Medulla oblongata (tissue), 1 donor: ENCODE data around the gene NRXN3.
A peak's percentile ranks its signal among the peaks of the same experiment; 100 is the strongest.

ENCODE experiments used
- DNase-seq: peaks from one replicate; pipeline ENCODE4 v3.0.0-alpha.2; 2015; ENCODE audit errors: extremely low spot score

Gene NRXN3

DNA sequence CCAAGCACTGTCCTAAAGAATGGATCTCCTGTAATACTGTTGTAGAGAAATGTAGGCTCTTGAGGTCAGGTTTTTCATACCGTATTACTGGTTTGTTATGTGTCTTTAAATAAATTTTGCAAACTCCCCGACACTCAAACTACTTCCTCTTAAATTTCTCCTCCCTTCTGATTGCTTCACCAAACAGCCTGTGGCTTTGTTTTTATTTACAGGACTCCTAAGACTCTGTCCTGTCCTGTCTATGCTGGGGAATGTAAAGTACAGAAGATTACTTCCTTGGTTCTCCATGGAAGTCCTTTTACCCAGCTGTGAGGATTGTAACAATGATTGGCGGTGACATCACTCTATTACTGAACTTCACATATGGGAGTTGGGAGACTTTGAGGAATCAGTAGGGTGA lies 1167.6 kb downstream of the NRXN3 start:
- no peak for DNase-seq

DNA sequence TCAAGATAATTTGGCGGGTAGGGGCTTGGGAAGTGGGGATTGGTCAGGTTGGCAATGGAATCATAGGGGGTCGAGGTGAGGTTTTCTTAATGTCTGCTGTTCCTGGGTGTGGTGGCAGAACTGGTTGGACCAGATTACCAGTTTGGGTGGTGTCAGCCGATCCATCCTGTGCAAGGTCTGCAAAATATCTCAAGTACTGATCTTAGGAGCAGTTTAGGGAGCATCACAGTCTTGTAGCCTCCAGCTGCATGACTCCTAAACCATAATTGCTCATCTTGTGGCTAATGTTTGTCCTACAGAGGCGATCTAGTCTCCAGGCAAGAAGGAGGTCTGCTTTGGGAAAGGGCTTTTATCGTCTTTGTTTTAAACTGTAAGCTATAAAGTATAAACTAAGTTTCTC lies 1172.8 kb downstream of the NRXN3 start:
- no peak for DNase-seq

DNA sequence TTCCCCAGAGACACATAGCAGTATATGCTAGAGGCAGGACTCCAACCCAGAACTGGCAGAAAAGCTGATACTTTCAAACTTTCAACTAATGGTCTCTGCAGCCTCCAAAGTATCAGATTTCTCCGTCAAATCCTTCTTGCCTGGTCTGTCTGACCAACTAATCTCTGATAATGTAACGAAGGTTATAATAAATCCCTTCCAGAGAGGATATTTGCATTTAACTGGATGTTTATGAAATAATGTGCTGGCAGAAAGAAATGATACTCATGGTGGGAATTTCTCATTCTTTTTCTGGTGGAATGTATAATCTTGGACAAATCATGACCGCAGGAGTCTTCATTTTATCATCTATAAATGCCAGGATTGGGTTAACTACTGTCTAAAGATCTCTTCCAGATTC lies 1180.8 kb downstream of the NRXN3 start:
- DNase-seq: no peak

DNA sequence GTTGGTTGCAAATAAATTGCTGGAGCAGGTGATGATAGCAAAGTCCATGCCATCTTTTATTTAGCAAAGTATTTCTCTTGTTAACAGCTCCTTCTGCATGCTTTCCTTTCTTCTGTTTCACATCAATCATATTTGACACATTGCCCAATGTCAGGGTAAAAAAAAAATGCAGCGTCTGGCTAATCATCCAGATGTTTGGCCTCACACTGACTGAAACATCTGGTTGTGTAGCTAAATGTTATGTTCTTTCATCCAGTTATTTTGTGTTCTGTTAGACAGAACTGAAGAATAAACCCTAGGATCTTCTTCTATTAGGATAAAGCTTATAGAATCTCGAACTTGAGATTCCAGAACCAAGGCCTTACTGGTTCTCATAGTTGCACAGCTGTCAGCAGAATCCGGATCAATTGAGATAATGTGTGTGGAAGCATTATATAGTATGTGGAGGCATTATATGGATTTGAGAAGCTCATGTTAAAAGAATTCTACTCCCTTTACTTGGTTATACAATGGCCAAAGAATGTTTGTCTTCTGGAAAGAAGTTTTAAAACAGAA lies 1182.0 kb downstream of the NRXN3 start:
- no peak for DNase-seq

DNA sequence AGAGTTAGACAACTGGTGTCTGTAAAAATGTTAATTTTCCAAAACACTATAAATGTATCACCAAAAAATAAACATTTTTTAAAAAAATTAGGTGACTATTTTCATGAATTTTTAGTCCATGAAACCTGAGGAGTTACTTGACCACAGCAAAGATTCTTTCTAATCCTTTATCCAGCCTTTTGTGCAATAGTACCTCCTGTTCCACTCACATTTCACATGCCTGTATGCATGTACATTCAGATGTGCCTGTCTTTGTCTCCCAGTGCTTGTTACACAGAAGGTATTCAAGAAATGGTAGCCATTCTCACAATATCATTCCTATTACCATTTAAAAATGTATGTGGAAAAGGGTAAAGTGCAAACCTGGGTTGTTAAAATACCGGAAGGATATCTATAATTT lies 1184.2 kb downstream of the NRXN3 start:
- no peak for DNase-seq

DNA sequence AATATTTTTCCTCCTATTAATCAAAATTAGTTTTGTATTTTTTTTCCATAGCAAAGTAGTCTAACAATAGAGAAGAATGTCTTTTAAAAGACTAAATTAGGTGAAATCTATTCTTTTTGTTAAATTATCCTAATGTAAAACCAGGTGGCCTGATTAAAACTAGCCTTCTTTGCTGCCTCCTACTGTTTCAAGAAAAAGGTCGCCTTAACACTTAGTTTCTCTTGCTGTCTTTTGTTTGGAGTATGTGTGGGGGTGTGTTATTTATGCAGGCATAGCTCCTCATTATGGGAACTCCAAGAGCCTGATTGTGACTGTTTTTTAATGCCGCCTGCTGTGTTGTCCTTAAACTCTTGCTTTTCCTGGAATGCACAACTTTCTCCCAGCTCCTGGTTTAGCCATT lies 1185.9 kb downstream of the NRXN3 start:
- DNase-seq: peak; percentile 9

DNA sequence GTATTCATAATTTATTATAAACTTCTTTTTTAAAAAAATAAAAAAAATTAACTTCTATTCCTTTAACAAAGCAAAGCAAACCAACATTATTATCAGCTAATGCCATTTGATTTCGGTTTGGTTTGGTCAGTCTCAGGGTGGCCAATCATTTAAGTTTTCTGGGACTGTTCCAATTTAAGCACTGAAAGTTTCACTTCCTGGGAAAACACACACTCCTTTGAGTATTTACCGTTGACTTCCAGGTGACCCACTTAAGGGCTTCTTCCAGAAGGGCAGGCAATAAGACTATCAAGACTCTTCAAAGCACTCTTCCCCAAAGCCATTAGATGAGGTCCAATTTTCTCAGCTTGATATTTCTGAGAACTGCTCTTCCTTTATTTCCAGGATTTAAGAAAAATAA lies 1187.1 kb downstream of the NRXN3 start:
- no peak for DNase-seq

DNA sequence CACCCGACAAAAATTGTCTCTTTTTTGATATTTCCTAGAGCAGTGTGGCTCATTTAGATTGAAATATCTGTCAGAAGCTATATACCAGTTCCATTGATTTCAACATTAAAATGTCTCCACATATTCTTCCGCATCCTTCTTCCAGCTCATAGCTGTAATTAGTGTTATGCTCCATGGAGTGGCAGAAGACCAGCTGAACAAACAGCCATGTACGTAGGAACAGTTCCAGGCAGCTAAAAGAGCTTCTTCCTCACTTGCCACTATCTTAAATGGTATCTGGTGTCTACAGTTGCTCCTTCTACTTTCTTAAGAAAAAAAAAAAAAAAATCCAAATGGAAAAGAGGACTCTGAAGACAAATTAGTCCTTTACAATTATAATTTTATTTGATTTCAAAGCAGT lies 1193.1 kb downstream of the NRXN3 start:
- DNase-seq: no peak

DNA sequence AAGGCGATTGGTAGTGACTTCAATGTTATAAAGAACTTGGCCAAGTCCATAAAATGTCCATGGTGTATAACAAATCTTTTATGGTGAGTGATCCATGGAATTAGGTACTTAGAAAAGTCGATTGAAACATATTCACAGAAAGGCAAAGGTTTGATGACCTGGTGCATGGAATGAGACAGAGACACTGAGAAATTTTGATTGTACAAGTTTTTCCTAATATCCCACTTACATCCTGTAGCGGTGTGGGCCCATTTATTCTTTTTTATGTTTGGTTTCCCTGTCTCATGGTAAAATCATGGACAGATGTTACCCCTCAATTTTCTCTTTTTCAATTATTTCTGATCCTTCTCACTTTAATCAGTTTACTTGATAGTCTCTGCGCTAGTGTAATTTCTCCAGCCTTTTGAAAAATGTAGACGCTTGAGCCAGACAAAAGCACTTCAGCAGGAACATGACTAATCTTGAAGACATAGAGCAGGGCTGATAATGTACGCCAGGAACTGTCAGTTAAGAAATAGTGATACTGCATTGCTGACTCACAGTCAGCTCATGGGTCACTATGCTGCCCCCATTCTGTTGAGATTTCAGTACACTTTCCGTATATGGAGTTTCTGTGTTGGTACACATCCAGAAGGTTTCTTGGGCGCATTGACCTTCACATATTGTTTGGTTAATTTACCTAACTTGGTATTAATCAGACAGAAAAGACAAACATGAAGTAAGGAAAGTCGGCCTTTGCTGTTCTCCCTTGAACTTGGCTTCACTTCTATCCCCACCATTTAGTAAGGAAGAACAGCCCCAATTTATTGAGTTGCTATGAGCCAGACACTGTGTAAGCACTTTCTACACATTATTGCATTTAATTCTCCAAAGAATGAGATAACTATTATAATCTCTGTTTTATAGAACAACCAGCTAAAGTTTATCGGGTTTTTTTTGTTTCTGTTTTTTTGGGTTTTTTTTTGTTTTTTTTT lies 1199.5 kb downstream of the NRXN3 start:
- DNase-seq: no peak

DNA sequence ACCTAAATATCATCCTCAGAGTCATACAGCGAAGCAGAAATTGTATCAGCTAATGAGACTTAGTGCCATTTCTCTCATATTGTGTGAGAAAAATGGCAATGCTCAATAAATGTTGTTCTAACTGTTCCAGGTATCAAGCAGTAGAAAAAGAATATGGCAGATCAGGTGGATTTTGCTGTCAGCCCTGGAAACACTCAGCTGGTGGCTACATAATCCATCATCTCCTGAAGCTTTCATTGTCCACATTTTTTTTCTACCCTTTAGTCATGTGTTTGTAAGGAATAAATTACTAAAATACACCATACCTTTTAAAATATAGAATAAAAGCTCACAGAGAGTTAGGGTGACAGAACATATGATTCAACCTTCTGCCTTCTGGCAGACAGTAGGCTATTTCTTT lies 1200.8 kb downstream of the NRXN3 start:
- no peak for DNase-seq

DNA sequence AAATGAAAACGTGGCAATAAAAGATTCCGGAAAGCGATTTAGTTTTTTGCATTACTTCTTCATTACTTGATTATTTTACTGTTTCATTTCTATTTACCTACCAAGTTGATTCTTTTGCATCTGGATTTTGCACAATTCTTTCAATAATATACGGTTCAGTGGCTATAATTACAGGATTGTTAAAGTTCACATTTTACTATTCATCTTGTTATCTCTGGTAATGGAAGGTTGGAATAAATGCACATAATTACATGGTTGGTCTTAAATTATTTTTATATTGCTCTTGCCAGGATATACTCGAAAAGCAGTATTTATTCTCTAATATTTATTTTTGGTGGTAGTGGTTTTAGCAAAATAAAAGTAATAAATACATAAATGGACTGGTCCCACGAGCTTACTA lies 1203.3 kb downstream of the NRXN3 start:
- DNase-seq: no peak

DNA sequence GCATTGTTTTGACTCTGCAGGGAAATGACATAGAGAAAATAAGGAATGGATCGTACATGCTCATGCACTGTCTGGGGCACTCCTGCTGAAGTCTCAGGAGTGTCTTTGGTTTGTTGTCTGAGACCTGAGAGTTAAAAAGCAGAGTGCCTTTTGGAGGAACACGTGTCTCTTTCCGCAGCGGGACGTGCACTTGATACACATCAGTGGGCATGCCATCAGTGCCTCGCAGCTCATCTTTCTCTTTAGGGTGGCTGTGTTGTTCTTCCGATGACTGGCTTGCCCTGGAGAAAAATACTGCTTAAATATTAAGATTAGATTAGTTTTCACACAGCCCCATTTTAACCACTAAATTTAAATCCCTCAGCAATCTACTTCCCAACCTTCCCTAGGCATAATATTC lies 1205.2 kb downstream of the NRXN3 start:
- DNase-seq: no peak

DNA sequence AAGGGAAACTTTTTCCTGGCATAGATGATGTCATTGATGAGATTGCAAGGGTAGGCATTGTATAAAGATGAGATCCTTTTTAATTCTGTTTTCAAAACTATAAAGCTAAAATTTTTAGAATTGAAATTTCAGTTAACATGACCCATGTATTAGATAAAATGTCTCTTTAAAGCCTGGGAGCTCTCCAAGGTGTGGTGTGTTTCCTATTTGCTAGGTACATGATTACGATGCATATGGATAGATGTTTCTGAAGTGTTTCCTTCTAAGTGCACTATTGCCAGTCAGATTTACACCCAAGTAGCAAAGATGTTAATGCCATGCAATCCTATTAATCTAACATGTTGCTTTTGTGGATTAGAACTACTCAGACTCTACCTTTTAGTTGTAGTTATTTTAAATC lies 1206.4 kb downstream of the NRXN3 start:
- DNase-seq: no peak

DNA sequence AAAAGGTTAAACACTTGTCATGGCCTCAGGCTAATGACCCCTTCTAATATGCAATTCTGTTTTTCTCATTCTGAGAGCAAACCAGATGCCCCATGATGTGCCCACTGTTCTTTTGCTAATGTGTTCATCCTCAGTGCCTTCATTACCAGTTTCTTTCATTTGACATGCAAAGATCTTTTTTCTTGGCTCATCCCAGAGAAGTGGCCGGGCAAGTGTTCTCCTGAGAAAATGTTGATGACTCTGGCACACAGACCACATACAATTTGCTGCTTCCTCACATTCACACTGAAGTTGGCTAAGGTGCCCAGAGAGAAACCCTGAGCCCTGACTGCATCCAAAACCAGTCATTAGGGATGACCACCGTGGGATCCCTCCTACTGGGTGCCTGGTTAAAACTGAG lies 1207.8 kb downstream of the NRXN3 start:
- DNase-seq: no peak

DNA sequence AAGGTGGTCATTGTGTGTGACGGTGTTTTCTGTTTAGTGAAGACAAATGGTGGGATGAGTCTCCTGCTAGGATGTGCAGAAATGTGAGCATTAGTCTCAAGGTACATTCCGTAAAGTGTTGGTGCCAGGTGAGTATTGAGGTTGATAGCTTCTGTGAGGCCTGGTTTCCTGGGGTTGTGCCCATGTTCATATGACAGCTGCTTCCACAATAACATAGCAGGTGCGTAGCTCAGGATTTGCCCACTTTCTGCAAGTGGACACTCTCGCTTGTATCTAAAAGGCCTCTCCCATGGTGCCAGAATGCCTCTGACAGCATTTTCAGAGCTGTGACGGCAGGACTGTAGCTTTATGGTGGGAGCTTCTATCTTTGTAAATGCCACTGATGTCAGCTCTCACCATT lies 1209.1 kb downstream of the NRXN3 start:
- DNase-seq: no peak

DNA sequence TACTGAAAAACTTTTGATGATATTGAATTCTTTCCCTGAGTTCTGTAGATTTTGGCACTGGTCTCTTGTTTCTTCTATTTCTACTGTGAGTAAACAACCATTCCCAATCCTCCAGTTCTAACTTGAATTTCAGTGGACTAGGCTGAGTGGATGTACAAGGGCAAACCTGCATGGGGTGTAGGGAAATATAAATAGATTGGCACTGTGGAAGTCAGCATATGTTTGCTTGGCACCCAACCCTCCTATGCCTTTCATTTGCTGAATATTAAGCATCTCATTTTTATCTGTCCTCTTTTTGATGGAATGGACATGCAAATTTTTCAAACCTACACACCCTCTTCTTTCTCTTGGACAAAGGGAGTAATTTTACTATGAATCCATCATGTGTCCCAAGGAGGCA lies 1212.9 kb downstream of the NRXN3 start:
- DNase-seq: no peak

DNA sequence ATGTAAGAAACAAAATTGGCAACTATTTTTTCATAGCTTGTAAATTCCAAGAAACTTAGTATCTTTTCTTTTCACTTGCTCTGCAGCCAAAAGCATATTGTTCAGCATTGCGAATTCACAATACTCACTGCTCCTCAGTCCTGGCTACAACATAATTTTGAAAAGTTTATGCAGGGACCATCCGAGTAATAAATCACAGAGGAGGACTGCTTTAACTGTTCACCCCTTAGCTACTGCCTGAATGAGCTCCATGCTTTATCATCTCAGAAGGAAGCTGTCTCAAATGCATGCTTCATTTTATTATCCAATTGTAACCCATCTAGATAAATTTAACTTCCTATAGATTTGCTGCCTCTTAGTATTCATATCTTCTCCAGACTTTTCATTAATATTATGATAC lies 1213.3 kb downstream of the NRXN3 start:
- DNase-seq: no peak

DNA sequence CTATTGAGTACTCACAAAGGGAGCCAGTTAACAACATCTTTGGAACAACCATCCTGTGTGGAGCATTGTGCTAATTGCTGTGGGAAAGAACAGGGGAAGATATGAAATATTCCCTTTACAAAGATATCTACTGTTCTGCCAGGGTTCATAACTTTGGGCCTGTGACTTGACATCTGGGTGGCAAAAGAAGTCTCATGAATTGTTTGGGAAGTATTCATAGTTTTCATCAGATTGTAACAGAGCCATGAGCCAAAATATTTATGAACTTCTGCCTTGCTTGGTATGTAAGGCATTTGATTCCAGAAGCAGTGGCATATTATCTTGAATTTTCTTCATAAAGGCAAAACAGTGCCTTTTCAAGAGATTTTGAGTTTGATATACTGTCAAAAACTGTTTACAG lies 1224.9 kb downstream of the NRXN3 start:
- no peak for DNase-seq

DNA sequence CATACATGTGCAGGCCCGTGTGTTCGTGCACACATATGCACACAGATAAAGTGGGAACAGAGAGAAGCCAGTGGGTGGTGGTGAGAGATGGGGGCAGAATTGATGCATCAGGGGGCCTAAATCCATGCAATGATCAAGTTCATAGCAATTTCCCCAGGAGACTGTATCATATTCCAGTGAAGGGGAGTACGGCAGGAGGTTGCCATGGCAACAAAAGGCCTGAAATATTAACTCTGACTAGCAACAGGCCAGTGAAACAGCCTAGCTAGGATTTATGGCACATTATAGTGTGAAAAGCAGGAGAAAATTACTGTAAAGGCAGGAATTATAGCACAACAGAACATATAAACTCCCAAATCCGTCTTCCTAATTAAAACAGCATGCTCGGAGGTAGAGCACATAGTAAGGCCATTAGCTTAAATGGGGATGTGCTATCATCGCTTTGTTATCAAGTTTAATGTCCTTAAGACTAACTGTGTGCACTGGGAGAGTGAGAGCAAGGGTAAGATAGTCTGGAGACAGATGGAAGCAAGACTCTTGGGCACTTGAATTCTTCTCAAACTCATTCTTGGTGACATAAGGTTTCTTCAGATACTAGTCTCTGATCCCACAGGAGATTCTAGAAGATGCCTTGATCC lies 1234.8 kb downstream of the NRXN3 start:
- no peak for DNase-seq

DNA sequence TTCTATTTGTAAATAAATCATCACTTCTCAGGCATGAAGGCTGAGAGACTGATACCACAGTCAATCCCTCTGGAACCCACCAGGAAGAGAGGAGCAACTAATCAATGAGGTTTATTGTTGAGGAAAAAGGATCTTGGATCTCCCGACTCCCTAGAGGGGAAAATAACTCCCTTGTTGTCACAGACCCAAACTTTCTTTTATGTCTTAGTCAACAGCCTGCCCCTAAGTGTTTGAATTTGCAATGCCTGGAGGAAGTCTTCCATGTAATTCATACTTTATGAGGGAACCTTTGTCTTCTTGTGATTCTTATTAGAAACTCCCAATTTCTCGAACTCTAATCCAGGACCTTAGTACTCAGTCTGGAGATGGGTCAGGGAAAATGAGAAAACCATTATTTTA lies 1235.3 kb downstream of the NRXN3 start:
- no peak for DNase-seq

DNA sequence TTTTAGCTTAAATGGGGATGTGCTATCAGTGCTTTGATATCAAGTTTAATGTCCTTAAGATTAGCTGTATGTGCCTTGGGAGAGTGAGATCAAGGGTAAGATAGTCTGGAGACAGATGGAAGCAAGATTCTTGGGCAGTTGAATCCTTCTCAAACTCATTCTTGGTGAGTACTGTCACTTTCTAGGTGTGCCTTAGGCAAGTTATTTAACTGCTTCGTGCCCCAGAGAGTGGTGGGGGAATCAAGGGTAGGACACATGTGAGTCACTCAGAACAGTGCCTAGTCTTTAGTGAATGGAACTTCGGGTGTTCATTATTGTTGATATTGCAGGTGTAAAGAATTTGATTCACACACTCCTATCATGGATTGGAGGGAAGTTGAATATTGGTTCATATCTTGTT lies 1237.4 kb downstream of the NRXN3 start:
- no peak for DNase-seq

DNA sequence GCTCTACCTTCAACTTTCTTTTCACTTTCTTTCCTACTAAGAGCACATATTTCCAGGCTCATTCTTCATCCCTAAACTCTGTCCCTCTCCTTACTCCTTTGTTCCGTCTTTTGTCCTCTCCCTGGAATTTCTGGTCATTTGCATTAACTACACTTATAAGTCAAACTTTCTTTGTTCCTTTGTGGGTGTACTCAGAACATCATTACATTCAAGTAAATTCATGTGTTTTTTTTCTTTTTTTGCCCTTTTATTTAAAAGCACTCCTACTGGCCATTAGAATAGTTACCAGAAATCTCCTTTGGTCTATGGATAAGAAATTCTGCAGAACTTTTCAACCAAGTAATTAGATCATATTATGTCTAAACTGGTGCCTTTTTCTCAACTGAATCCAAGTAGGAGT lies 1238.5 kb downstream of the NRXN3 start:
- DNase-seq: no peak
